ENCODE results near the gene DTX1.

The DTX1 gene

DNA sequence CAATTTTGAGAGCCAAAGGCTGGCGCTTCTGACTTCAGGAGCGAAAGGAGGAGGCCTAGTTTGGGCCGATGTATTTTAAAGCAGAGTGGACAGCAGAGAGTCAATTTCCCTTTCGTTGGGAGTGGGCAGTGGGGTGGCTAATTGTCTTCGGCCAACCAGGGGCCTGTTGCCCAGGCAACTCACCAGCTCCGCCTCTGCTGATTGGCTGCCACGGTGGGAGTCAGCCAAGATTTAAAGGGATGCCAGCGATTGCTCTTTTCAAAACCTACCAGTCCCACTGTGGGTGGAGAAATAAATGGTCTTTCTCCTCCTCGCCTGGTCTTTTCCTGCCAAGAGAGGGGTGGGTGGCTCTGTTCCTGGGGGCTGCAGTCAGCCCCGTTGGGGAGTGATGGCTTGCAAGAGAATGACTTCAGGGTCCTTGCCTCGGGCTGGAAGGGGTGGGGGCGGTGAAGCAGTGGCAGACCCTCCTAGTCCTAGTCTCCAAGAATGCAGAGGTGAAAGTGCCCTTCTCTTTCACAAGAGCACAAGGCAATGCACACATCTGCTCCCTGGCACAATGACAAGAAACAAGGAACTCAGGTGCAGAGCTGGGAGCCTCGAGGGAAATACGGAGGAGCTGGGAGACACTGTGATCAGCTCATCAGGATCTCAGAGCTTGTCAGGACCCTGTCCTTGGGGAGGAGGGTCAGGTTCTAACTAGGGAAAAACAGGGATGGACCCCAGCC is 41.3 kb downstream of the DTX1 start:
- Histone ChIP-seq H3K27ac (ENCODE audit: low read length) (no peak overlapping the region), H3K9ac (ENCODE audit: low read length in 2 of 2) (no peak overlapping the region), H3K9me3 (ENCODE audit: control insufficient read depth in 2 of 2, low read length in 2 of 2) (no peaks in the 10 kb centered on the region), H3K4me1 (ENCODE audit: control insufficient read depth, insufficient read depth, low read length) (no peaks in the 10 kb centered on the region), H3K27me3 (ENCODE audit: control insufficient read depth in 1 of 2, insufficient read depth in 2 of 2, low read length in 2 of 2) (peaks cover 16 to 25% of the 10 kb centered on the region in 2 donors), H3K36me3 (ENCODE audit: control insufficient read depth in 2 of 2, insufficient read depth in 2 of 2, low read length in 2 of 2) (no peaks in the 10 kb centered on the region), H3K4me3 (ENCODE audit: low read length in 2 of 2) (no peak overlapping the region)

DNA sequence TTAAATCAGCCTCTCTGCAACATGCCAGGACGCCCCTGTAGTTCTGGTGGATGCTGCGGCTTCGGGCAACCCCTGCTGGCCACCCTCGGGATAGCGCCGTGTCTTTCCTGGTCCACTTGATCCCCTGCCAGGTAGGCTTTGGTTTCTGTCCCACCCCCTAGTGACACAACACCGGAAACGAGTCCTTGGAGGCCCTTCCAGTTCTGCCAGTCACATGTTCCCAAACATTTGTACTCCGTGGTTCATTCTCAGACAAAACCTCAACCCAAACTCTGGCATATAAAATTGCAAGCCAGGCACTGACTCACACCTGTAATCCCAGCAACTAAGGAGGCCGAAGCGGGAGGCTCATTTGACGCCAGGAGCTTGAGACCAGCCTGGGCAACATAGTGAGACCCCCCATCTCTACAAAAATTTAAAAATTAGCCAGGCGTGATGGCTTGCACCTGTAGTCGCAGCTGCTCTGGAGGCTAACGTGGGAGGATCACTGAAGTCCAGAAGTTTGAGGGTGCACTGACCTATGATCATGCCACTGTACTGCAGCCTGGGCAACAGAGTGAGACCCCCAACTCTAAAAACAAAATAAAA is 42.0 kb downstream of the DTX1 start:
- no peak overlapping the region for H3K4me3 ChIP-seq (ENCODE audit: low read length in 2 of 2)
- H3K27ac ChIP-seq (ENCODE audit: low read length) = no peak overlapping the region
- H3K27me3 ChIP-seq (ENCODE audit: control insufficient read depth in 1 of 2, insufficient read depth in 2 of 2, low read length in 2 of 2) = peaks cover 15 to 20% of the 10 kb centered on the region in 2 donors
- no peaks in the 10 kb centered on the region for H3K4me1 ChIP-seq (ENCODE audit: control insufficient read depth, insufficient read depth, low read length)
- no peak overlapping the region for H3K9ac ChIP-seq (ENCODE audit: low read length in 2 of 2)
- no peaks in the 10 kb centered on the region for H3K9me3 ChIP-seq (ENCODE audit: control insufficient read depth in 2 of 2, low read length in 2 of 2)
- no peaks in the 10 kb centered on the region for H3K36me3 ChIP-seq (ENCODE audit: control insufficient read depth in 2 of 2, insufficient read depth in 2 of 2, low read length in 2 of 2)

DNA sequence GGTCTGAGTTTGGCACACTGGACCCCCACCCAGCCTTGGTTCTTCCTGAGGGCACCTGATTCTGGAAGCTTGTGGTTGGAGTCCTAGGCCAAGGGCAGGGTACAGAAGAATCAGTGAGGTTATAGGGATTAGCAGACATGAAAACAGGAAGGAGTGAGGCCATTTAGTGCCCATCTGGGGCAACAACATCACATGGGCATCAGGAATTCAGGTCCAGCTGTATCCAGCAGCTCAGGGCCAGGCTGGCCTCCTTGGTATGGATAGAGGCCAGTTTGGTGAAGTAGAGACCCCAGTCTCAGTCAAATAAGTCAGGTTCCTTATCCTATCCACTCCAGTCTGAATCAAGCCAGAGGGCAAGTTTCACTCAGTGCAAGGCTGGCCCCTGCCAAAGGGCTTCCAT is 42.8 kb downstream of the DTX1 start:
- no peak overlapping the region for H3K27ac ChIP-seq (ENCODE audit: low read length)

DNA sequence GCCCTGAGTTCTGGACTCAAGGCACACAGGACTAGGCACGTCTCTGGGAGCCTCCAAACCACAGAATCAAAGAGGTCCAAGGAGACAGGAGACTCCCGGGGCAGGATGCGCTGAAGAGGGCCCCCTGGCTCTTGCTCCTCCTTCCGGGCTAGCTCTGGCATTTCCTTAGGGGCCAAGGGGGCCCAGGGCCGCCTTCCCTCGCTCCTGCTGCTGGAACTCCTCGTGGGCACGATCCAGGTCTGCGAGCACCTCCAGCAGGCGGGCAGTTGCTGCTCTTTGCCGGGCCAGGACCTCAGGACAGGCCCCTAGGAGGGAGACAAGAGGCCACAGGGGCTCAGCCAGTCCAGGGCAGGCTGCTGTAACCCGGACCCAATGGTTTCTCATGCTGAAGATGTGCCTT is 43.2 kb downstream of the DTX1 start:
- Histone ChIP-seq H3K9ac (ENCODE audit: low read length in 2 of 2) (no peak overlapping the region), H3K4me1 (ENCODE audit: control insufficient read depth, insufficient read depth, low read length) (no peaks in the 10 kb centered on the region), H3K4me3 (ENCODE audit: low read length in 2 of 2) (no peak overlapping the region), H3K27me3 (ENCODE audit: control insufficient read depth in 1 of 2, insufficient read depth in 2 of 2, low read length in 2 of 2) (peaks cover 16 to 25% of the 10 kb centered on the region in 2 donors), H3K9me3 (ENCODE audit: control insufficient read depth in 2 of 2, low read length in 2 of 2) (no peaks in the 10 kb centered on the region), H3K36me3 (ENCODE audit: control insufficient read depth in 2 of 2, insufficient read depth in 2 of 2, low read length in 2 of 2) (no peaks in the 10 kb centered on the region), H3K27ac (ENCODE audit: low read length) (no peak overlapping the region)

More for the DNA sequence above, 42.8 kb downstream of the DTX1 start:
- Histone ChIP-seq H3K36me3 (ENCODE audit: control insufficient read depth in 2 of 2, insufficient read depth in 2 of 2, low read length in 2 of 2) (no peaks in the 10 kb centered on the region), H3K9ac (ENCODE audit: low read length in 2 of 2) (no peak overlapping the region), H3K4me3 (ENCODE audit: low read length in 2 of 2) (no peak overlapping the region), H3K9me3 (ENCODE audit: control insufficient read depth in 2 of 2, low read length in 2 of 2) (no peaks in the 10 kb centered on the region), H3K27me3 (ENCODE audit: control insufficient read depth in 1 of 2, insufficient read depth in 2 of 2, low read length in 2 of 2) (peaks cover 18 to 25% of the 10 kb centered on the region in 2 donors), H3K4me1 (ENCODE audit: control insufficient read depth, insufficient read depth, low read length) (no peaks in the 10 kb centered on the region)

DNA sequence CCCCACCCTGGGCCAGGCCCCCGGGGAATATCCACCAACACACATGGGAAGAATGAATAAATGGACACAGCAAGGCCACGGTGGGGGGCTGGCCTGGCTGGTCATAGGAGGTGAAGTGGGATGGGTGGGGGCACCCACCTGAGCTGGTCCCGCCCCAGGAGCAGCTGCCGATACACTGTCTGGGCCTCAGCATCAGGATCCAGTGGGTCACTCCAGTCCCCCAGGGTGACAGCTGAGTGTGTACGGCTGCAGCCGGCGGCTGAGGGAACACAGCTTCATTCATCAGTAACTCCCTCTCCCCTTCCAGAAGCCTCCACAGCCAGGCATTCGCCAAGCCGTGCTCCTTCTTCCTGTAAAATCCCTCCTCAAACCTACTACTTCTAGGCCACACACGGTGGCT is 45.2 kb downstream of the DTX1 start:
- H3K9me3 ChIP-seq (ENCODE audit: control insufficient read depth in 2 of 2, low read length in 2 of 2) = no peaks in the 10 kb centered on the region
- no peak overlapping the region for H3K4me3 ChIP-seq (ENCODE audit: low read length in 2 of 2)
- peaks cover 19 to 29% of the 10 kb centered on the region in 2 donors for H3K27me3 ChIP-seq (ENCODE audit: control insufficient read depth in 1 of 2, insufficient read depth in 2 of 2, low read length in 2 of 2)
- no peaks in the 10 kb centered on the region for H3K4me1 ChIP-seq (ENCODE audit: control insufficient read depth, insufficient read depth, low read length)
- no peaks in the 10 kb centered on the region for H3K36me3 ChIP-seq (ENCODE audit: control insufficient read depth in 2 of 2, insufficient read depth in 2 of 2, low read length in 2 of 2)
- H3K9ac ChIP-seq (ENCODE audit: low read length in 2 of 2) = no peak overlapping the region
- no peak overlapping the region for H3K27ac ChIP-seq (ENCODE audit: low read length)

DNA sequence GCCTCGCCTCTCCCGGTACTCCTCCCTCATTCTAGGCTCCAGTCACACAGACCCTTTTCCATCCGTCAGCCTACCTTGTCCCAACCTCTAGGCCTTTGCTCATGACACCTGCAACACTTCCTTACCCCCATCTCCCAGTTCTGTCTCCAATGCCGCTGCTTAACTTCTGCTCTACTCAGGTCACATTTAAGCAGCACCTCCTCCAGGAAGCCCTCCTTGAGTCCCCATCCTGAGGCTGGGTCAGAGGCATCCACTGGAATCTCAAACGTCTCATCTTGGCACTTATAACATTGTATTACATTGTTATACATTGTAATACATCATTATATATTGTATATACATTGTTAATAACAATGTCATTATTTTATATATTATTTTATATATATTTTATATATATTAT is 46.3 kb downstream of the DTX1 start:
- no peaks in the 10 kb centered on the region for H3K9me3 ChIP-seq (ENCODE audit: control insufficient read depth in 2 of 2, low read length in 2 of 2)
- no peaks in the 10 kb centered on the region for H3K36me3 ChIP-seq (ENCODE audit: control insufficient read depth in 2 of 2, insufficient read depth in 2 of 2, low read length in 2 of 2)
- H3K4me3 ChIP-seq (ENCODE audit: low read length in 2 of 2) = no peak overlapping the region
- no peak overlapping the region for H3K27ac ChIP-seq (ENCODE audit: low read length)
- peaks cover 19 to 29% of the 10 kb centered on the region in 2 donors for H3K27me3 ChIP-seq (ENCODE audit: control insufficient read depth in 1 of 2, insufficient read depth in 2 of 2, low read length in 2 of 2)
- H3K4me1 ChIP-seq (ENCODE audit: control insufficient read depth, insufficient read depth, low read length) = no peaks in the 10 kb centered on the region
- H3K9ac ChIP-seq (ENCODE audit: low read length in 2 of 2) = no peak overlapping the region

DNA sequence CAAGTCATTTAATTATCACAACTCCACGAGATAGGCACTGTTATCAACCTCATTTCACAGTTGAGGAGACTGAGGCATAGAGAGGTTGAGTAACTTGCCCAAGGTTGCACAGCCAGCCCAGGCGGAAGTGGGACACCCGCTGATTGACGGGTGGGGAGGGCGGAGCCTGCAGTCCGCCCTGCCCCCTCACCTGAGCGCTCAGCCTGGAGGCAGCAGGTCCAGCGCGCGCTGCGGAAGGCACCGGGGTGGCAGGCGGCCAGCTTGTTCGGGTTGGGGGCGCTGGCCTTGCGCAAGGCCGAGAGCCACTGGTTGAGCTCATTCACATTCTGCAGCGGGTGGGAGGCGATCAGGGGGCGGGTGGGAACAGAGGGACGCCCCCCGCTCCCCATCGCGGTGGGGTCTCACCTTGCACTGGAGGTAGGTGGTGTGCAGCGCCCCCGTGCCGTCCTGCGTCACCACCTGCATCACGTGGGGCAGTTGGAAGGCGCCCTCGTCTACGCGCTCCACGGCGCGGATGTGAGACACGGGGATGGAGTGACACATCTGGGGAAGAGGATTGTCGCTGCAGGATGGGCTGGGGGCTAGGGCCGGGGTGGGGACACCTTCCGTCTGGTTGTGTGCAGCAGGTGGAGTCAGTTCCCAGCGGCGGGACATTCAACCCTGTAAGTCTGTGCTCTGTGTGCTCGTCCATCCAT is 47.4 kb downstream of the DTX1 start:
- Histone ChIP-seq H3K9me3 (ENCODE audit: control insufficient read depth in 2 of 2, low read length in 2 of 2) (no peaks in the 10 kb centered on the region), H3K9ac (ENCODE audit: low read length in 2 of 2) (no peak overlapping the region), H3K27me3 (ENCODE audit: control insufficient read depth in 1 of 2, insufficient read depth in 2 of 2, low read length in 2 of 2) (peaks cover 19 to 26% of the 10 kb centered on the region in 2 donors), H3K36me3 (ENCODE audit: control insufficient read depth in 2 of 2, insufficient read depth in 2 of 2, low read length in 2 of 2) (no peaks in the 10 kb centered on the region), H3K4me1 (ENCODE audit: control insufficient read depth, insufficient read depth, low read length) (no peaks in the 10 kb centered on the region), H3K27ac (ENCODE audit: low read length) (no peak overlapping the region), H3K4me3 (ENCODE audit: low read length in 2 of 2) (no peak overlapping the region)

DNA sequence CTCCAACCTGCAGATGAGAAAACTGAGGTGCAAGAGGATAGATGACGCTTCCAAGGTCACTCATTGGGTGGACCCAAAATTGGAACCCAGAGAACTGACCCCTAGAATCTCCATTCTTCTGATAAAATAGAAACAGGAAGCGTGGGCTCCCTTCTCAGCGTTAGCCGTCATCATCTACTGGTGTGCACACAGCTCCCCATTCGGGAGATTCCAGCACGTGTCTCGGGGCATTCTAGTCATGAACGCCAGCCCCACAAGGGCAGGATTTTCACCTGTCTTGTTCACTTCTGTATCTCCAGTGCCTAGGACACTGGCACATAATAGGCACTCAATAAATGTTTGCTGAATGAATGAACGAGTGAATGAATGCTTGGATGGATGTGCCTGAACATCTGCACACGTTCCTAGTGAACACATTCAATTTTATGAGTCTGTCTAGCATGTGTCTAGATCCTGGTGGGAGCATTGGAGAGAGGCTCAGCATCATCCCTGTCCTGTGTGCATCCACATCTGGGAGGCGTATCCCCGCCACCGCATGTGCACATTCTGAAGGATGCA is 48.5 kb downstream of the DTX1 start:
- Histone ChIP-seq H3K4me3 (ENCODE audit: low read length in 2 of 2) (no peak overlapping the region), H3K27me3 (ENCODE audit: control insufficient read depth in 1 of 2, insufficient read depth in 2 of 2, low read length in 2 of 2) (peaks cover 14 to 24% of the 10 kb centered on the region in 2 donors), H3K36me3 (ENCODE audit: control insufficient read depth in 2 of 2, insufficient read depth in 2 of 2, low read length in 2 of 2) (no peaks in the 10 kb centered on the region), H3K4me1 (ENCODE audit: control insufficient read depth, insufficient read depth, low read length) (no peaks in the 10 kb centered on the region), H3K27ac (ENCODE audit: low read length) (no peak overlapping the region), H3K9ac (ENCODE audit: low read length in 2 of 2) (no peak overlapping the region), H3K9me3 (ENCODE audit: control insufficient read depth in 2 of 2, low read length in 2 of 2) (no peaks in the 10 kb centered on the region)

DNA sequence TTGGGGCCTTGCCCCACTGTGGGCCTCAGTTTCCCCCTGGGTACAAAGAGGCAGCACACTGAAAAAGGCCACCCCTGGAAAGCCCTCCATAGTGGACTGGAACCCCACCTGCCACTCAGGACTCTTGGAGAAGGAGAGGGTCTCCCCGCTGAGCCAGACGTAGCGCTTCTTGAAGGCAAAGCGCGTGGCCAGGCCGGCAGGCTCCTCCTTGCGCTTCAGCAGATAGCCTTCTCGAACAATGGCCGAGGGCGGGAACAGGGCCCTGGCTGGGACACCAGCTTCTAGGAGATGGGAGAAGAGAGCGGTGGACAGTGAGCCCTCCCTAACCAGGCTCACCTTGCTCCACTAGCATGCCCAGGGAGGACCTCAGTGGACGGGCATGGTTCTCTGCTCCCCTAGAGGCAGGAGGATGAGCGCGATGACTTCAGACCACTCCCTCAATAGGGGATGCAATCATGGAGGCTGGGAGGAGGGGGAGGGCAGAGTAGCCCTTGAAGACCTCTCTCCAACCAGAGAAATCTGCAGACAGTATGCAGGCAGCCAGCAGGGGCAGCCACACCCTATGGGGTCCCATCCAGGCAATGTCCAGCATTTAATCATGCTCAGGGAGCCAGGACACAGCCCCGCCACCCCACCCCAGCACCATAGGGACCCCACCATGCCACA is 49.2 kb downstream of the DTX1 start:
- no peaks in the 10 kb centered on the region for H3K4me1 ChIP-seq (ENCODE audit: control insufficient read depth, insufficient read depth, low read length)
- H3K4me3 ChIP-seq (ENCODE audit: low read length in 2 of 2) = no peak overlapping the region
- H3K27ac ChIP-seq (ENCODE audit: low read length) = no peak overlapping the region
- peaks cover 14 to 20% of the 10 kb centered on the region in 2 donors for H3K27me3 ChIP-seq (ENCODE audit: control insufficient read depth in 1 of 2, insufficient read depth in 2 of 2, low read length in 2 of 2)
- no peaks in the 10 kb centered on the region for H3K9me3 ChIP-seq (ENCODE audit: control insufficient read depth in 2 of 2, low read length in 2 of 2)
- H3K9ac ChIP-seq (ENCODE audit: low read length in 2 of 2) = no peak overlapping the region
- H3K36me3 ChIP-seq (ENCODE audit: control insufficient read depth in 2 of 2, insufficient read depth in 2 of 2, low read length in 2 of 2) = no peaks in the 10 kb centered on the region

DNA sequence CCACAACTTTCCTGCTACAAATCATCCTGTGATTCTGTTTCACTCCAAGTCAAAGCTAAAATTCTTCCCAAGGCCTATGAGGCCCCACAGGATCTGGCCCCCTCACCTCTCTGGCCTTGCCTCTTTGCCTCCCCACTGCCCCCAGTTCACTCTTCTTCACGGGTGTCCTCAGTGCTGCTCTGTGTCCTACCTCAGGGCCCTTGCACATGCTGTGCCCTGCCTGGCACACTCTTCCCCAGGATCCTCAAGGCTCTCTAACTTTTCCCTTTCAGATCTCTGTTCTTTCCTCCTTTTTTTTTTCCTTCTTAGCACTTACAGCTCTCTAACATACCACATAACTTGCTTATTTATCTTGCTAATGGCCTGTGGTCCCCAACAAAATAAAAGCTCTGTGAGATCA is 49.8 kb downstream of the DTX1 start:
- Histone ChIP-seq H3K4me3 (ENCODE audit: low read length in 2 of 2) (no peak overlapping the region), H3K27ac (ENCODE audit: low read length) (no peak overlapping the region), H3K27me3 (ENCODE audit: control insufficient read depth in 1 of 2, insufficient read depth in 2 of 2, low read length in 2 of 2) (peaks cover 12 to 18% of the 10 kb centered on the region in 2 donors), H3K9me3 (ENCODE audit: control insufficient read depth in 2 of 2, low read length in 2 of 2) (no peaks in the 10 kb centered on the region), H3K9ac (ENCODE audit: low read length in 2 of 2) (no peak overlapping the region), H3K4me1 (ENCODE audit: control insufficient read depth, insufficient read depth, low read length) (no peaks in the 10 kb centered on the region), H3K36me3 (ENCODE audit: control insufficient read depth in 2 of 2, insufficient read depth in 2 of 2, low read length in 2 of 2) (no peaks in the 10 kb centered on the region)

Measured in stomach smooth muscle (tissue), 2 donors.